ENCODE measurements around the gene AADACL4. TPM values are rescaled to one million over a fixed set of nuclear protein-coding genes. Genes with fewer than 3 reads are reported as not detected.

Gene AADACL4
- 1 to 10 TPM; 1.0 to 1.8 (median 1.2) TPM for polyA plus RNA-seq (ENCODE audit: insufficient read length in 4 of 4)

DNA sequence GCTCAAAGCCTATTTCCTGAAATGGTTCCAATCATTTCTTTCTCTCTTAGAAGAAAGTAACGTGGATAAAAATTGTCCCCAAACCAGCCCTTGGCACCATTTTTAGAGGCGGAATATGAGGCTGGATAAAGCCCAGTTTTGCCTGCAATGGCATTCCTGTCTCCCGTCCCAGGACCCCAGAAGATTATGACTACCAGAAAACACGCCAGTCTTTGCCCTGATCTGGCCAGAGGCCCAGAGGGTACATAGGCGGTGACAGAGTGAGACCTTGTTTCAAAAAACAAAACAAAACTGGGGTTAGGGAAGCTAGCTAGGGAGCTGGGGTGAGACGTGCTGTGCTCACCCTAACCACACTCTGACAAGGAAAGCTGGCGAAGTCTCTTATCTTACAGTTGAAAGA is at the start of gene AADACL4:
AADACL4 (plus strand) TSS at position 301 of the 400 bp plus-strand sequence. CDS start 462 bp downstream, outside the sequence.
- DNase-seq (ENCODE audit: low read depth in 4 of 4, low spot score in 3 of 4), result no peak

DNA sequence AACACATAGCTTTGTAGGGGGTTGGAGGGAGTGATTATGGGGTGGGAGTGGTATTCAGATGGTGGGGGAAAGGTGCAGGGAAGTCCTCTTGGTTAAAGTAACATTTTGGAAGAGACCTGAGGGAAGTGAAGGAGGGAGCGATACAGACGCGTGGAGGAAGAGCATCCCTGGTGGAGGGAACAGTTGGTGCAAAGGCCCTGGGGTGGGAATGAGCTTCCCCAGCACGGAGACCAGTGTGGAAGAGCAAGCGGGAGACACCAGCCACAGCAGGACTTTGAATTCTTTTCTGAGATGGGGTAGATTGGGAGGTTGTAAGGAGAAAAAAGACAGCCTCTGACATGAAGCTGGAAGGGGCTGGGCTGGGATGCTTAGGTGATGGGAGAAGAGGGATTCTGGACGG is 49.4 kb upstream of the AADACL4 start:
- no peak for DNase-seq (ENCODE audit: low read depth in 4 of 4, low spot score in 3 of 4)

DNA sequence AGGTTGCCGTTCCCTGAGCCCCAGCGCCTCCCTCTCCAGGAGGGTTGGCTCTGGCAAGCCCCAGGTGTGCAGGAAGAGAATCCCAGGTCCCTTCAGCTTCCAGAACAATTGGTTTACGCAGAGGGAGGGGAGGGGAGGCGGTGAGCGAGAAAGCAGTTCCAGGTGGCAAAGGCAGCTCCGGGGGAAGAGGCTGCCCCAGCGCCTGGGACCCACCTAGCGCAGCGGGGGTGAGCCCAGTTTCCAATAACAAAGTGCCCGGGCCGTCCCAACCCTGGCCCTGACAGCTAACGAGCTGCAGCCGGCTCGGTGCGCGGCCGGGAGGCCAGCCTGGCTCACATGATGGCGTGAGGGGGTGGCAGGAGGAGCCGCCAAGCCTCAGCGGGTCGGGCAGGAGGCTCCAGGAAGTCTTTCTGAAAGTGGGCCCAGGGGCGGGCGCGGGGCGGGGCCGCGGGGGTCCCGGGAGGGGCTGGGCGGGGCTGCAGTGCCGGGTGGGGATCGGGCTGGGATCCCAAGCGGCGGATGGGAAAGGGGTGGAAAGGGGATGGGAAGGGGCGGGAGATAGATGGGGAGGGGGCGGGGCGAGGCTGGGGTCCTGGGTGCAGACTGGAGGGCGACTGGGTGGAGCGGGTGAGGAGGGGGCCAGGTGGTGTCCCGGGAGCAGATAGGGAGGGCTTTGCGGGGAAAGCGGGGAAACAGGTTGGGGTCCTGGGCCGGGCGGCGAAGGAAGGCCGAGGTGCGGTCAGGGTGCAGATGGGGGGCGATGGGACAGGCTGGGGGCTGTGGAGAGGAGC is 48.7 kb upstream of the AADACL4 start:
- DNase-seq (ENCODE audit: low read depth in 4 of 4, low spot score in 3 of 4), result peak in 2 of 4 donors; percentile 62 to 66

DNA sequence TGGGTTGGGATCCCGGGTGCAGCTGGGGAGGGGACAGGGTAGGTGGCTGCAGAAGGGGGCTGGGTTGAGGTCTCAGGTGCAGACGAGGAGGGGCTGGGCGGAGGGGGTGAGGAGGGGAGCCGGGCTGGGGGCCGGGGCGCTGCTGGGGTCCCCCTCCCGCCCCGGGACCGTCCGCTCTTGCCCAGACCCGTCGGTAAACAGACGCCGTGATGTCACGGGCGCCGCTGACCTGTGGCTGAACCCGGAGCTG is 48.2 kb upstream of the AADACL4 start:
- DNase-seq (ENCODE audit: low read depth in 4 of 4, low spot score in 3 of 4), result no peak

DNA sequence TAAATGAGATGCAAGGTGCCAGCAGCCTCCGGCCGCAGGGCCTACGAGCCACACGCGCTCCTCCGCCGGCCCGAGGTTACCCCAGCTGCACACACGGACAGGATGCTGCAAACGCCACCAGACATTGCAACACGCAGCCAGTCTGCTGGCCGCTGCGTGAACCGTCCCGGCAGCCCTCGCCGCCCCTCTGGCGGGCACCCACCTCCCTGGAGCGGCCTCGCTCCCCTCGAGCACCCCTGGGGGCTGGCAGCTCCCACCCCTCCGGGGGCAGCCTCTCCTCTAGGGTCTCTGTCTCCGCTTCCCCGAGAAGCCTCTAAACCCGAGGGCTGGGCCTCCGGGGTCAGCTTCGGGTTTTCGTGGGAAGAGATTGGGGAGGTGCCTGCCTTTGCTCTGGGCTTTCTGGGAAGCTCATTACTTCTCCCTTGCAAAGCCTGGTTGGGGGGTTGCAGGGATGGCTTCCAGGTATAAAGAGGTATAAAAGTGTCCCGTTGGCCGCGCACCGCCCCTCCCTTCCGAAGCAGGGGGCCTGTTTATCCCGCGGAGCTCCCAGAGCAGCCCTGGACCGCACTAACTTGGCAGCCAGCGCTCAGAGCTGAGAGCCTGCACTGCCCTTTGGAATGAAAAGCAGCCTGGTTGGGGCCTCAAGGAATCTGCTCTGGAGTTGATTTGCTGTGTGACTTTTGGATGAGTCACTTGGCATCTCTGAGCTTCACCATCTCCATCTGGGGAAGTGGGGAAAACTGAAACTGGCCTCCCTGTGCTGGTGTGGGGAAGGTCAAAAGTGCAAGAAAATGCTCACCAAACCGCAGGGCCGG is 47.7 kb upstream of the AADACL4 start:
- peak in 1 of 4 donors; percentile 62 for DNase-seq (ENCODE audit: low read depth in 4 of 4, low spot score in 3 of 4)

DNA sequence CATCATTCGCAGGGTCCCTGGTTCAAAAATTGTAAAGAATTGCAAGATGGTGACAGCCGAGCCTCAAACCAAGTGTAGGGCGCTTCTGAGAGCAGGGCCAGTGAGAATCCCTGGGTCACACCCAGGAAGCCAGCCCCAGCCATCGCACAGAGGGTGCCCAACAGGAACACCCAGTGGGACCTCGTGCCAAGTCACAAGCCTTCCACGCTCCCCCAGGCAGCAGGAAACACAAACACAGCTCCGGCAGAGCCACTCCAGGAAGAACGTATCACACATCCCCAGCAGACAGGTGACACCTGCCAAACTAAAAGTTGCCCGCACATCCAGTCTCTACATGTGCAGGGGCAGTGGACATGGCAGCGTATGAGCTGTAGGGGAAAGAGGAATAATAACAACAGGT is 46.1 kb upstream of the AADACL4 start:
- DNase-seq (ENCODE audit: low read depth in 4 of 4, low spot score in 3 of 4), result no peak

DNA sequence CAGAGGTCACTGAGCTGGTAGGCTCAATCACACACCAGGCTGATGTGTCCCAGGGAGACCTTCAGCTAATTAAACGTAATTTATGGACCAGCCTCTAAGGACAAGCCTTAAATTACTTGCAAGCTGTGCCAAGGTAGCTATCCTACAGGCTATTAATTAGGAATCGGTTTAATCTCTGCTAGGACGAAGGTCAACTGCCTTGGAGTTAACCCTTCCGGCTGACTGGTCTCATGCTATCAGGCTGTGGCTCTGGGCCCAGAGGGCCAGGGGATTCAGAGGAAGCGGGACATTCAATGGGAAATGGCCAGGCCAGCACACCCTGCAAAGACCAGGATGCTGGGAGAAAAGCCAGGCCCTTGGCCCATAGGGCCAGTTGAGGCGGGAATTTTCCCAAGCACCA is 44.9 kb upstream of the AADACL4 start:
- DNase-seq (ENCODE audit: low read depth in 4 of 4, low spot score in 3 of 4), result no peak

DNA sequence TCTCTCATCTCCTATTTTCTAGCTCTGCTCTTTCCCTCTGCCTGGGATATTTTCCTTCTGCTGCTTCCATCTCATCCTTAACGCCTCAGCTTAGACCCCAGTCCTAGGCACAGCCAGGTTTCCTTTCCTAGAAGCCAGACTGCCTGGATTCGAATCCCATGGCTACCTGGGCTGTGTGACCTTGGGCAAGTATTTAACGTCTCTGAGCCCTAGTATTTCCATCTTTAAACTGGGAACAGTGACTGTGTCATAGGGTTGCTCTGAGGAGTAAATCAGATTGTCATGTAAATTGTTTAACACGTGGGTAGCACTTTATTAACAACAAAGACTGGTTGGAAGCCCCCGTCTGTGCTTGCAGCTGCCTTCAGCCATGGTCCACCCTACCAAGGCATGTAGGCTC is 44.2 kb upstream of the AADACL4 start:
- no peak for DNase-seq (ENCODE audit: low read depth in 4 of 4, low spot score in 3 of 4)

DNA sequence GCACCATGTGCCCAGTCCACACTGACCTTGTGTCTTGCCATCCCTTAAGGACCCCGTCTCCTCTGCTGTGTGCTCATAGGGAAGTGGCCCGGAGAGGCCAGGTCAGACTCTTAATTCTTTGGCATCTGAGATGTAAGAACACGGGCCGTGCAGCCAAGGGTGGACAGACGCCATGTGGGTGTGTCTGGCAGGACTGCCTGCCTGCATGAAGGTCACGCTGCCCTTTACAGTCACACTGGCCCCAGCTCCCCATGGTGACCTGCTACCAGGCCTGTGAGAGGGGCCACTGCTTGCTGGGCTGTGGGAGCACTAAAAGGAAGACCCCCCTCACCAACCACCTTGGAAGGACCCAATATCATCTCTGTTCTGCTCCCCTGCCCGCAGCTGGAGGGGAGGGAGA is 43.5 kb upstream of the AADACL4 start:
- DNase-seq (ENCODE audit: low read depth in 4 of 4, low spot score in 3 of 4), result no peak

DNA sequence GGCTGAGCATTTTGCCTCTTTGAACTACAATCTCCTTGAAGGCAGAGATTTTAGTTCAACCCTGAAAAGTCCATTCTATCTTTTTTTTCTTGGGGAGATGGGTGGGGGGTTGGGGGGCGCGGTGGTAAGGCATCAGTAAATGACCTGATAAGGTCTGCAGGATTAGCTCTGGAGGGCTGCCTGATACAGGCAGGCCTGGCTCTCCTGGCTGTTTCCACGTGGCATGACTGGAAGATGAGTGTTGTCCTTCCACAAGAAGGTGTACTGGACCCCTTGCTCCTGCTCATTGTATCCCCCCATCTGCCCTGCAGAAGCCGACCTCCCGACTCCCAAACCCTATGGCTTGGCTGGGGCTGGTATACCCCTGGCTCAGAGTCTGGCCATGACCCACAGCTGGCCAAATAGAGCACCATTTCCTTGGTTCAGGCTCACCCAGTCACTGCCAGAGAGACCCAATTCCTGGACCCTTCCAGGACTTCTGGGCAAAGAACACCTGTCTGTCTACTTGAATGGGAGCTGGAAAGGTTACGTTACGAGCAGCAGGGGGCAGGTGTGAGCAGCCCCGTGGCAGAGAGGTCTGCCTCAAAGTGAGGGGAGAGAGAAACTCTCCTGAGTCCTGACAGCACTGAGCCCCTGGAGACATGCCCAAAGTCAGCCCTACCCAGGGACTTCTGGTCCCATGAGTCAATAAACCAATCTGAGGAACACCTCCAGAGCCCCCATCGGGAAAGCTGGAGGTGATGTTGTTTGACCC is 42.8 kb upstream of the AADACL4 start:
- DNase-seq (ENCODE audit: low read depth in 4 of 4, low spot score in 3 of 4), result no peak

DNA sequence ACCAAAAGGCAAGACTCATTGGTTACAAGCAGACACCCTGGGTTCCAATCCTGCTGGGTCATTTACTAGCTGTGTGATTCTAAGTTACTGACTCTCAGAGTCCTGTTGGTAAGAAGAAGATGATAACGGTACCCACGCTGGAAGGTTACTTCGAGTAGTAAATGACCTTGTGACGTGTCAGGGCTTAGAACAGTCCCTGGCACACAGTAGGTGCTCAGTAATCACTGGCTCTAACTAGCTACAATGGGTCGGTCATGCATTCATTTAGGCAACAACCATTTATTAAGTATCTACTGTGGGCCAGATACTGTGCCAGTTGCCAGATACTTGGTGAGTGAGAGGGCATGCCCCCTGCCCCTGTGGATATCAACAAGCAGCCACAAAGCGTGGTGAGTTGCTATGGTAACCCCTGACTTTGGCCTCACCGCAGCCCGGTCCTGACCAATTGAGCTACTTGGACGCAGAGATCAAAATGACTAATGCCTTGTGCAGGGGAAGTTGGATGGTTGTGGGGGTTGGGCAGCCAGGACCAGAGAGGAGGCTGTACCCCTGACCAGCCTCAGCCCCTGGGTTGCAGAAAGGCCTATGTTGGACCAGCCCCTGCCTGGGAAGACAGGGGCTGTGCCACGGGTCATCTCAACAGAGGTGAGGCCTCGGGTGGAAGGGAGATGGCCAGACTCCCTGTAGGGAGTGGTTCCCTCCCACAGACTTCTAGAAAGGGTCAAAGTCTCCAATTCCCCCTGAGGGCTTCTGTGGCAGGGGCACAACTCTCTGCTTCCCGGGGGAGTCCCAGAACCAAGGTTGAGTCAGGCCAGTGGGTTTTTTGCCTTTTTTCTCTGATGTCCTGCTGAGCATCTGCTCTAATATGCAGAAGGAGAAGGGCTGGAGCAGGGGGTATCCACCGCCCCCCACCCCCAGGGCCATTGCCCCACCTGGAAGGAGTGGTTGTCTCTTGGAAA is 41.9 kb upstream of the AADACL4 start:
- no peak for DNase-seq (ENCODE audit: low read depth in 4 of 4, low spot score in 3 of 4)

DNA sequence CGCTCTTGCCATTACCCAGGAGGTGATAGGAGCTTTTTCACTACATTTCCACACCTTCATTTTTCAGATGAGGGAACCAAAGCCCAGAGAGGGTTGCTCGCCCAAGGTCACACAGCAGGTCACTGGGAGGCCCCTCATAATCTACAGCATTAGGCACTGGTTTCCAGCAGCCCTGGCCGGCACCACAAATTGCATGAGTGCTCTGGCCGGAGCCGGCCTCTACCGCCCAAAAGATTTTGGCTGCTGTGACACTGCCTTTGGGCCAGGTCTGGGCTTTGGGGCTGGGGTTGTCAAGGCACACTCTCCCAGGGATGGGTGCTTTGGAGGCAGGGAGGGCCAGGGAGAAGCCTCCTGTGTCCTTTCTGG is 41.2 kb upstream of the AADACL4 start:
- no peak for DNase-seq (ENCODE audit: low read depth in 4 of 4, low spot score in 3 of 4)

DNA sequence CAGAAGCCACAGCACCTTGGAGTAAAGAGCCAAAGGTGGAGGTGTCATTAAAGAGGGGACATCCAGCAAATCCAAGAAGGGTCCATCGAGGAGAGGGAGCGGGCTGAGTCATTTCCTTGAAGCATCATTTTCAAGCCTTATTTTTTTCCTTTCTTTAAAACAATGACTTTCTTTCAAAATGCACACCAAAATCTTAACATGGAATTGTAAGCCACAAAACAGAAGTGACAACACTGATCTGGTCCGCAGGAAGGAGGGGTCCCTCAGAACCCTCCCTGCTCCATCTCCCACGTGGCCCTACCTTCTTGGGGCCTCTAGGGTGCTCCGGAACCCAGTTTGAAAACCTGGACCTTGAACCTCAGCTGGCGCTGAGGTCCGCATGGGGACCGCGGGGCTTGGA is 40.7 kb upstream of the AADACL4 start:
- no peak for DNase-seq (ENCODE audit: low read depth in 4 of 4, low spot score in 3 of 4)

DNA sequence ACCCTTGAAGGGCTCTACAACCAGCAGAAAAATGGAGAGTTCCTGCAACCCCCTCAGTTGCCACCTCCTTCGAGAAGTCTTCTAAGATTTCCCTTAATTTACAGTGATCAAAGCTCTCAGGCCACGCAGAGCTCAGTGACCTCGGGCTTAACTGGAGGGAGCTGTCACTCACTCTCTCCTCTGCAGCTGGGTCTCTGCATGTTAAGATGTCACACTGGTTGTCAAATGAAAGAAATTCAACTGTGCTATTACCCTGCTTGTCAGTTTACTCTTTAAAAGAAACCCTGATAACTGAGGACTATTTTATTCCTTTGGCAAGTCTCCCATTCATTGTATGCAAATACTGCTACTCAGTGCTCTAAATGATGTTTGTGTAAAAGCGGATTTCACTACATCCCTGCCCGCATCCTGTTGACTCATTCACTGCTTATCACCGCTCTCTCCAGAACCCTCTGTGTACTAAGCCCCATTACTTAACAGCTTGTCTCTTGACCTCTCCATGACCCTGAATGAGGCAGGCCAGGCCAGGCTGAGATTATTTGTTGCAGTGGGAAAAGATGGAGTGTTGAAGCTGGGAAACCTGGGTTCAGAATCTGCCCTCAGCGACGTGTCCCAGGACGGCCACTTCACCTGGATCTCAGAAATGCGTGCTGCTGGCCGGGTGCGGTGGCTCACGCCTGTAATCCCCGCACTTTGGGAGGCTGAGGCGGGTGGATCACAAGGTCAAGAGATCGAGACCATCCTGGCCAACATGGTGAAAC is 39.6 kb upstream of the AADACL4 start:
- no peak for DNase-seq (ENCODE audit: low read depth in 4 of 4, low spot score in 3 of 4)

DNA sequence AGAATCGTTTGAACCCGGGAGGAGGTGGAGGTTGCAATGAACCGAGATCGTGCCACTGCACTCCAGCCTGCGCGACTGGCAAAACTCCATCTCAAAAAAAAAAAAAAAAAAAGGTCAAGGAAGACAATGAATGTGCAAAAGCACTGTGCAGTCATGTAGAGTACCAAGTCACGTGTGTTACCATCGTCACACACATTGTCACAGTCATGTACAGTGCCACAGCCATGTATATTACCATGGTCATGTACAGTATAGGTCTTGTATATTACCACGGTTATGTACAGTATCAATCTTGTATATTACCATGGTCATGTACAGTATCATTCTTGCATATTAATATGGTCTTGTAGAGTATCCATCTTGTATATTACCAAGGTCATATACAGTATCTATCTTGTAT is 38.9 kb upstream of the AADACL4 start:
- no peak for DNase-seq (ENCODE audit: low read depth in 4 of 4, low spot score in 3 of 4)

DNA sequence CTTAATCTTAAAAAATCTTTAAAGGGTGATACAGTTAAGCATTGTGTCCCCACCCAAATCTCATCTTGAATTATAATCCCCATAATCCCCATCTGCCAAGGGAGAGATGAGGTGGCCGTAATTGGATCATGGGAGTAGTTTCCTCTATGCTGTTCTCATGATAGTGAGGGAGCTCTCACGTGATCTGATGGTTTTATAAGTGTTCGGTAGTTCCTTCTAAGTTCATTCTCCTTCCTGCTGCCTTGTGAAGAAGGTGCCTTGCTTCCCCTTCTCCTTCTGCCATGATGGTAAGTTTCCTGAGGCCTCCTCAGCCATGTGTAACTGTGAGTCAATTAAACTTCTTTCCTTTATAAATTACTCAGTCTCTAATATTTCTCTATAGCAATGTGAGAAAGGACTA is 36.6 kb upstream of the AADACL4 start:
- no peak for DNase-seq (ENCODE audit: low read depth in 4 of 4, low spot score in 3 of 4)

DNA sequence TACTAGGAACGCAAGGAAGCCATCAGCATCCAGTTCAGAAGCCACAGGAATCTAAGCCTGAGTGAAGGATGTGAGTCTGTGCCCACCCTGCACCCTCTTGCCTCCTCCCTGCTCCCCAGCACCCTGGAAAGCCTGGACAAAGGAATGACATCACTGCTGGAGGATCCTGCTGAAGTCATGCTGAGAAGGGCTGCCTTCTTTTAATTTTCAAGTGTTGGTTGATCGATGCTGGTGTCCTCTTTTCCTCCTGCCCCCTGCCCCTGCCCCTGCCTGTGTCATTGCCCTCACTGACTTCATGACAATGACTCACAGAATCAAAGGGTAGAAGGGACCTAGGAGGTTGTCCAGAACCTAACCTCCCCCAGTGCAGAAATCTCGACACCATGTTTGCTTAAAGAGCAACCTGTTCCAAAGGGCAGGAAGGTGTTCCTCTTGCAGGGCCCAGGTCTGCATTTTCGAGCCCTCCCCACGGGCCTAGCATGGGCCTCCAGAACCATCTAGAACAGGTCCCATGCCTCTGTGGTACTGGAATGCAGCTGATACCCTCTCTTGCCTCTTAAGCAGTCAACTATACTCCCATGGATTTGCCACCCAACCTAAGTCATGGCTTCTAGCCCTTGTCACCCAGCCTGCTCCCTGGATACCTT is 35.5 kb upstream of the AADACL4 start:
- no peak for DNase-seq (ENCODE audit: low read depth in 4 of 4, low spot score in 3 of 4)

DNA sequence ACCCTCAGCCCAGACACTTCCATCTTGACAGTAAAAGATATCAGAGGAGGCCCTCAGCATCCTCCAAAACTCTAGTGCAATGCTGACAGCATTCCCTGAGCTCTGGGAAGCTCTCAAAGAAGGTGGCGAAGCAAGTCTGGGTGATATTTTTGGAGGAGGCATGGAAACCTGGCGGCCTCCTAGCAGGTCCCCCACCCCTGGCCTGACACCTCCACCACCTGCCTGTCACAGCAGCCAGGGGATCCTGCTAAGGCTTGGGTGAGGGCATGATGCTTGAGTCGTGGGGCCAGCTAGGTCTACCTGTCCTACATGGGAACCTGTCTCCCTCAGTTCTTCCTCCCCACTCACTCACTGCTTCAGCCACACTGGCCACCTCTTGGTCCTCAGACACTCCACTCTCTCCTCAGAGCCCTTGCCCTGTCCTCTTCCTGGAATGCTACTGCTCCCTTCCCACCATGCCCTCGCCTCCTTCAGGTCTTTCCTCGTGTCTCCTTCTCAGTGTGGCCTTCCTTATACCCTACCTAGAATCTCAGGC is 34.3 kb upstream of the AADACL4 start:
- no peak for DNase-seq (ENCODE audit: low read depth in 4 of 4, low spot score in 3 of 4)
